Breast epithelium (tissue), 4 donors: Measurements from ENCODE around the gene PFDN1. TPM values are rescaled to one million over a fixed set of nuclear protein-coding genes. Genes with fewer than 3 reads are reported as not detected.

Experiments used
- DNase-seq, 2 donors: peaks; one replicate each; pipeline ENCODE4 v3.0.0-alpha.2; 2019; ENCODE audit warnings: low spot score in 2 of 2
- H3K27ac ChIP-seq, 2 donors: fragments of 200-600 bp; sonication (generic) in 1 of 2; one replicate each; pipeline ENCODE4 v1.5.1; 2016 to 2019; ENCODE audit warnings: mild to moderate bottlenecking in 1 of 2
- H3K27me3 ChIP-seq, 2 donors: fragments of 200-600 bp; sonication (generic) in 1 of 2; one replicate each; pipeline versions ENCODE4 v1.5.1 to v1.6.0; 2017 to 2019; ENCODE audit warnings: control low read depth in 1 of 2, mild to moderate bottlenecking in 1 of 2
- H3K36me3 ChIP-seq: fragments of 200-600 bp; one replicate; pipeline ENCODE4 v1.5.1; 2019
- H3K4me1 ChIP-seq, 2 donors: fragments of 200-600 bp; sonication (generic); one replicate each; pipeline ENCODE4 v1.5.1; 2016 to 2019; ENCODE audit warnings: control low read depth in 1 of 2
- H3K4me3 ChIP-seq, 3 donors: fragments of 200-600 bp; sonication (generic); 1 replicate in 2 of 3; 2 replicates in 1 of 3; pipeline ENCODE4 v1.5.1; 2016 to 2019; ENCODE audit warnings: mild to moderate bottlenecking in 3 of 3, moderate library complexity in 2 of 3
- H3K9me3 ChIP-seq, 2 donors: fragments of 200-600 bp; sonication (generic) in 1 of 2; one replicate each; pipeline ENCODE4 v1.5.1; 2016 to 2019; ENCODE audit warnings: control low read depth in 1 of 2
- CTCF ChIP-seq, 3 donors: fragments of 450-650 bp; IDR thresholded peaks; one replicate each; pipeline ENCODE4 v1.5.1; 2016 to 2017; ENCODE audit warnings: antibody characterized with exemption in 3 of 3, mild to moderate bottlenecking in 3 of 3, moderate library complexity in 3 of 3
- POLR2A ChIP-seq: fragments of 450-650 bp; IDR thresholded peaks from one replicate; pipeline ENCODE4 v1.6.1; 2016; ENCODE audit warnings: antibody characterized with exemption, mild to moderate bottlenecking, moderate library complexity
- POLR2AphosphoS5 ChIP-seq, 3 donors: sonication (generic); formaldehyde crosslinking; IDR thresholded peaks; one replicate each; pipeline ENCODE4 v1.6.1; 2017; ENCODE audit warnings: antibody characterized with exemption in 3 of 3
- intact Hi-C: fragments of 100-400 bp; cut with DNase I; formaldehyde crosslinking; loops from one replicate; pipeline ENCODE4 v1.15.1; 2023; ENCODE audit warnings: low total_unique reads
- total RNA-seq, 3 donors: library from RNA; depleted of rRNA; stranded (reverse); fragments of >200 nt; gene quantifications; one replicate each; pipeline ENCODE4 v1.1.0, GENCODE V29; 2016

The PFDN1 gene
- total RNA-seq, 3 donors from 2014 or later, result 72.2 to 93.4 (median 86.3) TPM

GRCh38 chr5:140240987-140241706 lies 61.8 kb downstream of the PFDN1 start:
- no peaks in the 10 kb centered on the region for H3K36me3 ChIP-seq
- peak overlapping the region; percentile 38 to 54 for H3K27ac ChIP-seq

DNA sequence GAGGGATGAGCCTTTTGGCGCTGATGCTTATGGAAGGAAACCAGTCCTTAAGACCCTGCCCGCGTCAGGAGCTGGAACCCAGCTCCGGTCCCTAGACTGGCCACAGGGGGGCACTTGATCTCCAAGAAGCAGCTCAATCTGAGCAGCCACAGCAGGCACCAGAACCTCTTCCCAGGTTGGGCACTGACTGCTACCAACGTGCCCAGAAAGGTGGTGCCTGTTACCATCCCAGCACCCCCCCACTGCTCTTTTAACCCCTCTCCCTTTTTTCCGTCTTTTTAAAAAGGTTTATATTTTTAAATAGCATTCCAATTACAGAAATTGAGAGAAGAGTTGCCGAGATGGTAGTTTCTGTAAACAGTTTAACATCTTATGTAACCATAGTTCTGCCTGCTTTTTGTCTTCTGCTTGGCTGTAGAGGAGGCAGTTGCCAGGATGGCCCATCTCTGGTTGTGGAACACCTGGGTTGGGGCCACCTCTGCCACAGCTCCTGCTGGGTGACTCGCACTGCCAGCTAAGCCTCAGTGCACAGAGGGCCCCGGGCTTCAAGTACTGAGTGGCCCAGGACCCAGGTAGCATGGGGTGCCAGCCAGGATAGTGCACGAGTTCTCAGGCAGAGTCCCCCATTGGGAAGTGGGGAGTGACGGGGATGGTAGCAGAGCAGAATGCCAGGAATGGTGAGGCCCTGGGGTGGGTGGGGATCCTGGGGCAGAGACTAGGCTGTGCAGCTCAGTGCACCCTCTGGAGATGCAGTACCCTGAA lies 62.8 kb downstream of the PFDN1 start:
- no peaks in the 10 kb centered on the region for H3K36me3 ChIP-seq
- TF ChIP-seq CTCF (IDR thresholded peaks at IDR 0.05), result peak in 2 of 3 donors; percentile 30 to 55
- TF ChIP-seq POLR2AphosphoS5 (IDR thresholded peaks at IDR 0.05), result no peak
- peak overlapping the region in 1 of 2 donors; percentile 5 for H3K27ac ChIP-seq
- H3K27me3 ChIP-seq, result no peaks in the 10 kb centered on the region
- peaks cover 0 to 6% of the 10 kb centered on the region in 2 donors for H3K4me1 ChIP-seq
- DNase-seq, result peak in 1 of 2 donors; percentile 56
- H3K9me3 ChIP-seq, result no peaks in the 10 kb centered on the region
- no peak overlapping the region for H3K4me3 ChIP-seq
- intact Hi-C loops, result loop anchor here (5.0 kb wide), 1 partner anchor 112 kb away; no protein-coding TSS in a partner anchor

More at GRCh38 chr5:140240987-140241706, 61.8 kb downstream of the PFDN1 start:
- DNase-seq, result peak; percentile 71 to 79
- Histone ChIP-seq H3K4me3 (no peak overlapping the region), H3K27me3 (no peaks in the 10 kb centered on the region), H3K9me3 (no peaks in the 10 kb centered on the region), H3K4me1 (peaks cover 0 to 6% of the 10 kb centered on the region in 2 donors)
- intact Hi-C loops, result loop anchor here (5.0 kb wide), 1 partner anchor 111 kb away; no protein-coding TSS in a partner anchor
- TF ChIP-seq POLR2A (no peak), POLR2AphosphoS5 (IDR thresholded peaks at IDR 0.05) (peak in 1 of 3 donors; percentile 37)

DNA sequence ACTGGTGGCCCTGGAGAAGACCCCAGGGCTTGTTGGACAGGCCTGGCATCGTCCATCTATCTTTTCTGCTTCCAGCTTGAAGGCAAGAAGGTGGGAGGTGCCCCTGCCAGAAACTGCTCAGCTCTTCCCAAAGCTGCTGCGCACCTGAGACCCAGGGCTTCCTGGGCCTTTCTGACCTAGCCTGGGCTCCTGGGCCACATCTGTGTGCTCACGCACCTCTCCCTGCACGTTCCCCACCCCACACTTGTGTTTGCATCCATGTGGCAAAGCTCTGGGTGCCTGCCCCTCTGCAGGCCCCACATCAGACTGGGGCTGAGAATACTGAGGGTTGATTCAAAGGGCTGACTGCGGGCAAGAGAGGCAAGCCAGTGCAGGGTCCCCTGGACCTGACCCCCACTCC lies 63.4 kb downstream of the PFDN1 start:
- no peaks in the 10 kb centered on the region for H3K36me3 ChIP-seq
- no peak overlapping the region for H3K4me3 ChIP-seq
- H3K27me3 ChIP-seq, result no peaks in the 10 kb centered on the region
- intact Hi-C loops, result no loop called here
- H3K9me3 ChIP-seq, result no peaks in the 10 kb centered on the region
- no peak for TF ChIP-seq CTCF (IDR thresholded peaks at IDR 0.05)
- no peak for TF ChIP-seq POLR2AphosphoS5 (IDR thresholded peaks at IDR 0.05)
- TF ChIP-seq POLR2A, result no peak
- H3K4me1 ChIP-seq, result peaks cover 0 to 6% of the 10 kb centered on the region in 2 donors
- no peak overlapping the region for H3K27ac ChIP-seq
- DNase-seq, result no peak

- Histone ChIP-seq H3K4me1 (peaks cover 0 to 6% of the 10 kb centered on the region in 2 donors), H3K27ac (no peak overlapping the region), H3K27me3 (no peaks in the 10 kb centered on the region), H3K4me3 (no peak overlapping the region), H3K36me3 (no peaks in the 10 kb centered on the region), H3K9me3 (no peaks in the 10 kb centered on the region)
- intact Hi-C loops, result no loop called here
- no peak for TF ChIP-seq CTCF (IDR thresholded peaks at IDR 0.05)
- no peak for TF ChIP-seq POLR2A
- TF ChIP-seq POLR2AphosphoS5 (IDR thresholded peaks at IDR 0.05), result no peak
- no peak for DNase-seq
These were observed 64.1 kb downstream of the PFDN1 start for GRCh38 chr5:140238756-140239155.

DNA sequence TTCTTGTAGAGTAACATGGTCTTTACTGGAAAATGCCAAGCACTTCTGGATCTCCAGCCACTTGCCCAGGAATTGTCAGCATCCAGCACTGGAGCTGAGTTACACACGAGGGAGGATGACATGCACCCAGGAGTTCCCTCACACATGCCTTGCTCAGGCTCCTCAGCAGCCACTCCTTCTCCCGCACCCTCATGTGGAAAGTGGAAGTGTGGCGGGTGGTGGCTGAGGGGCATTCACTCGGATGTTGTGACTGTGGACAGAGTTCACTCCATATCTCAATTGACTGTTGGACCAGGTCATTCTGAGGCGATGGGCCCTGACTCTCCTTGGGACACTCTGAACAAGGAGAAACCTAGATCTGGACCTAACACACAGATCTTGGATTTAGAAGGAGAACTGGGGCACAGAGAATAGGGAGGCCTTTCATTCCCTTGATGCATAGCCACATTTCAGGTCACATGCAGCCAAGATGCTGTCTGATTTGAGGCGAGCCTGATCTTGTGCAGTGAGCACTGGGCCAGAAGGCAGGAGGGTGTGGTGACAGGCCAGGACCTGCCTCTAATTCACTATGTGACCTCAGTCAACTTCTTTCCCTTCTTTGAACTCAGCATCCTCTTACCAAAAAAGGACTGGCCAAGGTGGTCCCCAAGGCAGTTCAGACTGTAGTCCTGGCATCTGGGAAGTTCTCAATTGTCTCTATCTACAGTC lies 65.9 kb downstream of the PFDN1 start:
- peak overlapping the region in 1 of 2 donors; percentile 20 for H3K27ac ChIP-seq
- DNase-seq, result peak in 1 of 2 donors; percentile 47
- no peak for TF ChIP-seq POLR2AphosphoS5 (IDR thresholded peaks at IDR 0.05)
- no peak for TF ChIP-seq CTCF (IDR thresholded peaks at IDR 0.05)
- no peak for TF ChIP-seq POLR2A

More for the DNA sequence above, 65.9 kb downstream of the PFDN1 start:
- Histone ChIP-seq H3K9me3 (no peaks in the 10 kb centered on the region), H3K36me3 (no peaks in the 10 kb centered on the region), H3K27me3 (no peaks in the 10 kb centered on the region), H3K4me1 (peaks cover 0 to 6% of the 10 kb centered on the region in 2 donors), H3K4me3 (no peak overlapping the region)
- intact Hi-C loops, result no loop called here
